NCI-H128 (cell line): Measurements from ENCODE around the gene PORCN.

ENCODE experiments used
- DNase-seq: peaks from one replicate; lab custom pipeline; 2025; ENCODE audit not compliant: unreplicated experiment; lab: John Stamatoyannopoulos, UW

The PORCN gene

DNA sequence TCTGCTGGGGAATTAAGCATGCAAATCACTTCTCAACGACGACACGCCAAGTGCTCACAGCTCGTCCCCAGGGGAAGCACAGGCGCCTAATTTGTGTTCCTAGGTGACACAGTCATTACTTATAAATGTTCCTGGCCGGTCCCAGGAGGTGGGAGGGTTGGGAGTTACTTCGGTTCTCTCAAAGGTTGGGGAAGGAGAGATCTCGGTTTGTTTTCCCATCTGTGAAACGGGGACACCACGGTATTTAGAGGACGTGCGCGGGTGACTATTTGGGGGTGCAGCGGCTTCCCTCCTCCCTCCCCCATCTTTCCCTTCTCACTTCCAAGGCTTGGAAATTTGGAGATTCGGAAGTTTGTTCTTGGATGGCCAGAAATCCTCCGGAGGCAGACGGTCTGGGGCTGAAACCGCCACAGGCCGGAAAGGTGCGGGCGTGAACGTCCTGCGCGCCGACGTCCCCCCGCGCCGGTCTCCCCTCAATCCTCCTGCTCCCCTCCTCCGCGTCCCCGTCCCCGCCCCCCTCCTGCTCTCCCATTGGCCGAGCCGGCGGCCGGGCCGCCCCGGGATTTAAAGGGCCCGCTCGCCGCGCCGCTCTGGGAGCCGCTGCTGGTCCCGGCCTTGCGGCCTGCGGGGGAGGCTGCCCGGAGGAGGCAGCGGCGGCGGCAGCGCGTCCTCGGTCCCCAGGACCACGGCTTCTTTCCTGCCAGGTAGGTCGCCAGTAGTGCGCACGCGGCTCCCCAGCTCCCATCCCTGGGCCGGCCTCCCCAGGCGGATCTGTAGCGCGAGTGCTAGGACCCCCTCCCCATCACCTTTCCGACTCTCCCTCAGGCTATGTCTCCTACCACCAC, at the start of gene PORCN:
PORCN (plus strand) TSS at position 593 of the 845 bp plus-strand sequence. CDS start 829 bp downstream, outside the sequence.
- peak; percentile 31 for DNase-seq

GRCh38 chrX:48459483-48459882, 49.3 kb upstream of the PORCN start:
- no peak for DNase-seq

GRCh38 chrX:48460031-48460430, 48.8 kb upstream of the PORCN start:
- no peak for DNase-seq

- DNase-seq: no peak
These were observed 48.2 kb upstream of the PORCN start for GRCh38 chrX:48460606-48461005.

DNA sequence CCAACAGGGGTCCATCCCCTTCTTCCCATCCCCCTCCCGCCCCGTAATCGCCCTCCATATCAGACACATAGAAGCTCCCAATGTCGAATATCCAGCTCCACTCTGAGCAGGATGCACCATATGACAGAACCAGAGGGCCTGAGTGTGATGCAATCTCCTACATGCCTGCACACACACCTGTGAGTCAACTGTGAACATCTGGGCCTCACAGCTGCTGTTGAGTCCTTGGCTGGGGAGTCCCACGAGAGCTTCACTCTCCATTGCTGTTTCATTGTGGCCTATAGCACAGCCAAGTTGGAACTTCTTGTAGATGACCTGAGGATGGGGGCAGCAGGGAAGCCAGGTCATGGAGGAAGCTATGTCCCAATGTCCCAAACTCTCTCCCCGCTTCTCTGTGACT, 47.0 kb upstream of the PORCN start:
- no peak for DNase-seq

DNA sequence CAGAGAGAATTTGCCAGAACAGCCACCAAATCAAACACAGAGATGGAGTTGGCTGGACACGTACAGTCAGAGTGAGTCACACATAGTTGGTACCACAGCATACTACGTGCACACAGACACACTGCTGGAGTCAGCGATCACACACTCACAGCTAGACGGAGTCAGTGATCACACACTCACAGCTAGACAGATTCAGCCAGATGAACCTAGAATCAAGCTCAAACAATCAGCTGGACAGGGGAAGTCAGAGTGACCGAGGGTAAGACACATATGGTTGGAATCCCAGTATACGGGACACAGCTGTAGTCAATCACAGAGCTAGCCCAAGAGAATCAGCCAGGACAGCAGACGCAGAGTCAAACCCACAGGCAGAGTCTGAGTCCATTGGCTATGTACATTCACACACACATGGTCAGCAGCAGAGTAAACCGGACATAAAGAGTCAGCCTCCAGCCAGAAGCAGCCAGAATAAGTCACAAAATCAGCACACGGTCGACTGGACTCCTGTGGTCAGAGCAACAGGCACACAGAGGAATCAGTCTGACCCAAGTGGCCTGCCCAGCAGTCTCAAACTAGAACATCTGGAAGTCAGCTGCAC, 43.4 kb upstream of the PORCN start:
- DNase-seq: no peak

DNA sequence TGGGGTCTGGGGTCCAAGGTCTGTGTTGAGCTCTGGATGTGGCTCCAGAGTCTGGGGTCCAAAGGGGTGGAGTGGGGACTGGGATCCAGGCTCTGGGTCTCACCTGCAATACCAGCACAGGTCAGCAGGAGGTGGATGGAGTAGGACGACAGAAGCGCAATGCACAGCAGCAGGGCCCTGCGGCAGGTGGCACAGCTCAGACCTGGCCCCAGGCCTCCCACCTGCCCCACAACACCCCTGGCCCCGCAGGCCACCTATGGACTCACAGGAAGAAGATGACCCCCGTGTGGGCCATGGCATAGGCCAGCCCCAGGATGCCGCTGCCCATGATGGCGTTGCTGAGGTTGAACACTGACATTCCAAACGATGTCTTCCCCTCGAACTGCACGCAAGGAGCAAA, 42.1 kb upstream of the PORCN start:
- no peak for DNase-seq

DNA sequence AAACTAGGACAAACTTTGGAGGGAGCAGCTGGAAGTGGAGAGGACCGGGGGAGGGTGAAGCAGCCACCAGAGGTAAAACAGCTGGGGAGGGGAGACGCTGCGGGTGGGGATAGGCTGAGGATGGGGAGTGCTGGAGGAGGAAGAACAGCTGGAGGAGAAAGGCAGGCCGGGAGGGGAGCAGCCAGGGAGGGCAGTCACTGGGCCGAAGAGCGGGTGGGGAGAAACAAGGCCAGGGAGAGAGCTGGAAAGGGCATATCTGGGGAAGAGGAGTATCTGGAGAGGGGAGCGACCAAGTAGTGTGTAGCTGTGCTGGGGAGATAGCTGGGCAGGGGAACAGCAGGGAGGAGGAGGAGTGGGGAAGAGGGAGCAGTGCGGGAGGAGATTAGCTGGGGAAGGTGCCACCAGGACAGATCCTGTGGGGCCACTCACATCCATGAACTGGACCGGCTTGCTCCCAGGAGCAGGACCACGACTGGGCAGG, 41.5 kb upstream of the PORCN start:
- DNase-seq: no peak

DNA sequence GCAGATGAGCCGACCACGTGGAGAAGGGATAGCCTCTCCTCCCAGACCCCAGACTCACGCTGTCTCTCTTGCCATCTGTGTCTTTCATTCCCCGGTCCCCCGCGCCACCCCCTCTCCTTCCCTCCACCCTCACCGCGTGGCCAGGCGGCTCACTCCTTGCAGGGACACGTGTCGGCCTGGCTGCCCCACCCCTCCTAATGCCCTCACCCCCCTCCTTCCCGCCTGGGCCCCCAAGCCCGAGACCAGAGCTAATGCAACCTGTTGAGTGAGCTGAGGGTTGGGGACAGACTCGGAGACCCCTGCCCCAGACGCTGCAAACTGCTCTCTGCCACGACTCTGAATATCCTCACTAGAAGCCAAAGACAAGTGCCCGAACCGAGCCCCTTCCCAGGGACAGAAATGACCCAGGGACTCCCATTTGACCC, 40.5 kb upstream of the PORCN start:
- DNase-seq: no peak

GRCh38 chrX:48468693-48469691, 39.8 kb upstream of the PORCN start:
- DNase-seq: no peak

DNA sequence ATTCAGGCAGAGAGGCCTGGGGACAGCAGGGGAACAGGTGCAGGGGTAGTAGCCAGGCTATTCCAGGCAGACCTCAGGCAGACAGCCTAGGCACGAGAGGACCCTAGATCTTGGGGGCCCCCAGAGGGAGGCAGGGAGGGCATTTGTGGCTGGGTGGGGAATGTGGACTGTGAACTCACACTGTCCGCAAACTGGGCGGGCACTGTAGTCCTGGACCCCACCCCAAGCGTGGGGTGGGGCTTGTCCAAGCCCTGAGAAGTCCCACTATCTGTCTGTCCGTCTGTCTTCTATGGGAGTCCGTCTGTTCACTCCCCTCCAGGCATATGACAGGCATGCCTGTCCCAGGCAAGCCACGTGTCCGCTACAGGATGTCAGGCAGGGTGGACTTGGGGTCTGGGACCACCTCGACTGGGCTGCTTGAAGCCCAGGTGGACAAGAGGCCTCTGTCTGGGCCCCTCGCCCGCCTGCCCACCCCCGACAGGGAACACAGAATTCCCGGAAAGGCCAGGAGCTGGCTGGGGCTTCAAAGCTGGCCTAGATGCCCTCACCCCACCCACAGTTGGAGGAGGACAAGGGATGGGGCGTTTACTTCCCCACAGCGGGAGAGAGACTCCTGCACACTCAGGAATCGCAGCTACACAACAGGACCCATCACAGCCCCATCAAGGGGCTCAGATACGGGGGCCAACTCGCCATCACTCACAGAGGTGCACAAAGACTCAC, 38.5 kb upstream of the PORCN start, which contains the start of gene SLC38A5:
SLC38A5 (minus strand) TSS at position 151 of the 723 bp plus-strand sequence. CDS start 2,336 bp downstream, outside the sequence.
- no peak for DNase-seq

- no peak for DNase-seq
These were observed 38.0 kb upstream of the PORCN start for GRCh38 chrX:48470833-48471118.

DNA sequence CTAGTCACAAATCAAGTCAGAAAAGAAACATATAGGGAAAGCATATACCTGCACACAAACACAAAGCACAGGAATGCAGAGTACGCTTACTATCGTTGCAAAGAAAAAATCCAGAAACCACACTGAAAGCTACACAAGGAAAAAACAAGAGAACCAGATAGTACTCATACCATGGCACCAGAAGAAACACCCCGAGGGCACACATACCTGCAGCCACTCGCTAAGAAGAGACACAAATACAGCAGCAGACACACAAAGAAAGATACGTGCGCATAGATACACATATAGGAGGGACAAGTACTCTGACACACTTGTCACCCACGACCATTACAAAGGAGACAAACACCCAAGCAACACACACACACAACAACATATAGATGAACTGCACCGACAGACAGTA, 37.3 kb upstream of the PORCN start:
- no peak for DNase-seq

DNA sequence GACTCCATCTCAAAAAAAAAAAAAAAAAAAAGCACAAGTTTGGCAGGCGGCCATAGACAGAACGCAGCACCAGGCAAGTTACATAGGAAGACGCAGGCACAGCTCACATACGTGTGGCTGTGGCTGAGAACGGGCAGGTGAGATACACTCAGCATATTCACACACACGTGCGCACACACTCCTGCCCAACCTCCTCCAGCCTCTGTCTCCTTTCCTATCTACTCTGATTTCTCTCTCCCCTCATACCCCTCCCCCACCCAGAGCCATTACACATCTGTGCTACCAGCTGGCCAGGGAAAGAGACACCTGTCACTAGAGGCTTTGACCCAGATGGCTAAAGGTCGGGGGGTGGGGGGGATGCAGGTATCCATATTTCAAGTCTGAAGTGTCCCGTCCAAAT, 36.6 kb upstream of the PORCN start:
- no peak for DNase-seq

GRCh38 chrX:48472851-48473703, 35.7 kb upstream of the PORCN start:
- no peak for DNase-seq

- DNase-seq: no peak
These were observed 35.1 kb upstream of the PORCN start for GRCh38 chrX:48473704-48473990.

DNA sequence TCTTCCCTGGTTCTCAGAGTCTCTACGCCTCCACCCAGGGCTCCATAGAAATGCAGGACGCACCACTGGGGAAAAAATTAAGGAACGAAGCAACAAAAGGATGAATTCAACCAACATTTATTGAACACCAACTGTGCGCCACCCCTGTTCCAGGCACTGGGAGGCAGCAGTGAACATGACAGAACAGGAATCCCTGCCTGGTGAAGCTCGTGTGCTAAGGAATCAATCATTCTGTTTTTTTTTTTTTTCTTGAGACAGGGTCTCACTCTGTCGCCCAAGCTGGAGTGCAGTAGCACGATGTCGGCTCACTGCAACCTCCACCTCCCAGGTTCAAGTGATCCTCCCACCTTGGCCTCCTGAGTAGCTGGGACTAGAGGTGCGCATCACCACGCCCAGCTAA, 34.7 kb upstream of the PORCN start:
- DNase-seq: no peak

DNA sequence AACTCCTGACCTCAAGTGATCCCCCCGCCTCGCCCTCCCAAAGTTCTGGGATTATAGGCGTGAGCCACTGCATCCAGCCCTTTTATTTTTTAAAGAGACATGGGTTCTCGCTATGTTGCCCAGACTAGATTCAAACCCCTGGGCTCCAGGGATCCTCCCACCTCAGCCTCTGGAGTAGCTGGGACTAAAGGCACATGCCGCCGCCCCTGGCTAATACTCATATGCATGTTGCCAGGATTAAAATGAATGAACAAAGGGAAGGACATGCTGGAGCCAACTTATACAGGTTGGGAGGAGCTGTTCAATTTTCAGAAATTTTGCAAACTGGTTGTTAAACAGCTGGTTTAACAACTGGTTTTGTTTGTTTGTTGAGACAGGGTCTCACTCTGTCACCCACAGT, 34.2 kb upstream of the PORCN start:
- no peak for DNase-seq

DNA sequence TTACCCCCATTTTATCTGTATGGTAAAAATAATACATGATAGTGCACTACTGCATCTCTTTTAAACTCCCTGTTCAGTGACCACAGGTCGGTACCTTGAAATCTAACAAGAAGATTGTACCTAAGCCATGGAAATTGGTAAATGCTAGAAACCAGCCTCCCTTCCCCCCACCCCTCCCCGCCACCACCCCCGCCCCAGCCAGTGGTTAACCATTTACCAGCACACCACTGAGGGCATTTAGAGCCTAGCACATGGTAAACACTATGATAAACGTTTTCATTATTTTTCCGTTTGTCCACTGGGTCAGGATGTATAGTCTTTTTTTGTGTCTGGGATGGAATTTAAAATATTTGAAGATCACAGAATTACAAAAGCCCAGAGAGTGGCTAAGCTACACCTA, 33.5 kb upstream of the PORCN start:
- no peak for DNase-seq
